Right ventricle myocardium superior (tissue), 1 donor: ENCODE data around the gene CISD1. TPM values are rescaled to one million over a fixed set of nuclear protein-coding genes. Genes with fewer than 3 reads are reported as not detected.

ENCODE experiments used
- ATAC-seq: fragments of 200-7000 bp; cut with Tn5 transposase; one replicate; pipeline ENCODE4 v1.9.1; 2020; ENCODE audit warnings: mild to moderate bottlenecking; ENCODE audit not compliant: poor library complexity
- DNase-seq: peaks from one replicate; pipeline ENCODE4 v3.0.0-alpha.2; 2020
- intact Hi-C: fragments of 100-400 bp; cut with DNase I; formaldehyde crosslinking; loops from one replicate; pipeline ENCODE4 v1.11.2; 2022
- total RNA-seq: library from RNA; stranded (reverse); fragmentation: NEBNext Ultra II Directional; extraction: Animal tissue kit (Norgen Biotek cat#: 25700); gene quantifications from one replicate; pipeline ENCODE4 v1.2.1, GENCODE V29; 2021
- donor health status: DM: no; HTN: yes; CAD: no; lungs with severe emphysema.

The CISD1 gene
- total RNA-seq, 1 donor from 2014 or later: 182 TPM

GRCh38 chr10:58335306-58336005 is 66.5 kb downstream of the CISD1 start:
- peak; percentile 89 for ATAC-seq
- DNase-seq: peak; percentile 67
- intact Hi-C loops: loop anchor here (5.0 kb wide), 1 partner anchor 52 kb away; the partner anchor contains the start of gene TFAM

DNA sequence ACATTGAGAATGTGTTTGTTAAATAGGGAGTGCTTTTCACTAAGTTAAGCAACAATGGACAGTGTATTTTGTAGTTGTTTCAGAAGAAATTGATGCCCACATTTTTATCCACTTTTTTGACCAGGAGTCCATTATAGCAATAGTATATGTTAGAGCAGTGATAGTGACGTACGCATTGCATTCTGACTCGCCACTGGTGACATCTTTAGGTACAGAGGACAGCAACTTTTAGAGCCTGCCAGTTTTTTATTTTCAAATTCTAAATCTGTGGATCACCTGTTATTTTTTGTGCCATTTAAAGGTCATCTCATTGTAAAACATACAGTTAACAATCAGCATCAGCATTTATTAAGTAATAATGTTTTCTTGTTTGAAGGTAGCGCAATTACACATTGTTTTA is 67.3 kb downstream of the CISD1 start:
- no peak for ATAC-seq
- DNase-seq: no peak
- intact Hi-C loops: loop anchor here (5.0 kb wide), 1 partner anchor 51 kb away; the partner anchor contains the start of gene TFAM

Other genes with a start within 250 kb of the CISD1 start
- 2.1 TPM for gene IPMK, start 1.3 kb upstream of the CISD1 start, total RNA-seq
- 61.2 TPM for gene UBE2D1, start 65.8 kb downstream of the CISD1 start, total RNA-seq
- gene TFAM, start 116.2 kb downstream of the CISD1 start, total RNA-seq: 26.4 TPM
- 6.1 TPM for gene BICC1, start 243.7 kb downstream of the CISD1 start, total RNA-seq